ENCODE measurements around the gene TTC34. TPM values are rescaled to one million over a fixed set of nuclear protein-coding genes. Genes with fewer than 3 reads are reported as not detected.

TTC34 gene
- total and polyA plus RNA-seq, 9 of the 15 experiments (the other 6 are each of a cell fraction or from before 2014, with no cell fraction given) = 0.03 to 0.38 (median 0.05) TPM; not detected in 2

DNA sequence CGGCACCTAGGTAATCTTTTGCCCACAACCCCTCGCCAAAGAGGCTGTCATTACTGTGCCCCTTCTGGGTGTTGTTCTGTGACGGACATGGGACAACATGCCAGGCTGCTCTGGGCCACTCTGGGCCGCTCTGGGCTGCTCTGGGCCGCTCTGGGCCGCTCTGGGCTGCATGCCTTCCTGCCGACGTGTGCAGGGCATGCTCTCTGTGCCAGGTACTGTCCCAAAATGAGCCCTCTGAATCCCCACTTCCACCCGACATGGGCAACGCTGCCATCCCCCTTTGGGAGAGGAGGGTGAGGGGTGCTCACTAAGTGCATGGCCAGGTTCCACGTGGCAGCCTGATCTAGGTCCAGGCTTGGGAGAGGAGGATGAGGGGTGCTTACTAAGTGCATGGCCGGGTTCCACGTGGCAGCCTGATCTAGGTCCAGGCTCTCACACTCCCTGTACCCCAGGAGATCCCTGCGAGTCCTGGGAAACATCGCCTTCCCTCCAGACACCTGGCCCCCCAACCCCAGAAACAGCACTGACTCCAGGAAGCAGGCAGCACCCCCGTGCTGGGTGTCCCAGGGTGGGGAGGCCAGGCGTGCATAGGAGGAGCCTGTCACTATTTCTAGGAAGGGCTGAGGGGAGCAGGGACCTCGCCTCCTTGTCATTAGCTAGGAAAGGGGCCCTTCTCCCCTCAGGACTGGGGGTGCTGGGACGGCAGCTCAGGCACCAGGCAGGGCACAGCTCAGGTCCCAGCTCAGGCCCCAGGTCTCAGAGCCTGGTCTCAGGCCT is 16.5 kb downstream of the TTC34 start (continued):
- TF ChIP-seq, protein P1, sequence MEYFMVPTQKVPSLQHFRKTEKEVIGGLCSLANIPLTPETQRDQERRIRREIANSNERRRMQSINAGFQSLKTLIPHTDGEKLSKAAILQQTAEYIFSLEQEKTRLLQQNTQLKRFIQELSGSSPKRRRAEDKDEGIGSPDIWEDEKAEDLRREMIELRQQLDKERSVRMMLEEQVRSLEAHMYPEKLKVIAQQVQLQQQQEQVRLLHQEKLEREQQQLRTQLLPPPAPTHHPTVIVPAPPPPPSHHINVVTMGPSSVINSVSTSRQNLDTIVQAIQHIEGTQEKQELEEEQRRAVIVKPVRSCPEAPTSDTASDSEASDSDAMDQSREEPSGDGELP (CRISPR knock-in tag; IDR thresholded peaks at IDR 0.05; ENCODE audit: borderline replicate concordance) = no peak
- TF ChIP-seq, protein P2, sequence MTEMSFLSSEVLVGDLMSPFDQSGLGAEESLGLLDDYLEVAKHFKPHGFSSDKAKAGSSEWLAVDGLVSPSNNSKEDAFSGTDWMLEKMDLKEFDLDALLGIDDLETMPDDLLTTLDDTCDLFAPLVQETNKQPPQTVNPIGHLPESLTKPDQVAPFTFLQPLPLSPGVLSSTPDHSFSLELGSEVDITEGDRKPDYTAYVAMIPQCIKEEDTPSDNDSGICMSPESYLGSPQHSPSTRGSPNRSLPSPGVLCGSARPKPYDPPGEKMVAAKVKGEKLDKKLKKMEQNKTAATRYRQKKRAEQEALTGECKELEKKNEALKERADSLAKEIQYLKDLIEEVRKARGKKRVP (CRISPR knock-in tag; IDR thresholded peaks at IDR 0.05) = no peak

DNA sequence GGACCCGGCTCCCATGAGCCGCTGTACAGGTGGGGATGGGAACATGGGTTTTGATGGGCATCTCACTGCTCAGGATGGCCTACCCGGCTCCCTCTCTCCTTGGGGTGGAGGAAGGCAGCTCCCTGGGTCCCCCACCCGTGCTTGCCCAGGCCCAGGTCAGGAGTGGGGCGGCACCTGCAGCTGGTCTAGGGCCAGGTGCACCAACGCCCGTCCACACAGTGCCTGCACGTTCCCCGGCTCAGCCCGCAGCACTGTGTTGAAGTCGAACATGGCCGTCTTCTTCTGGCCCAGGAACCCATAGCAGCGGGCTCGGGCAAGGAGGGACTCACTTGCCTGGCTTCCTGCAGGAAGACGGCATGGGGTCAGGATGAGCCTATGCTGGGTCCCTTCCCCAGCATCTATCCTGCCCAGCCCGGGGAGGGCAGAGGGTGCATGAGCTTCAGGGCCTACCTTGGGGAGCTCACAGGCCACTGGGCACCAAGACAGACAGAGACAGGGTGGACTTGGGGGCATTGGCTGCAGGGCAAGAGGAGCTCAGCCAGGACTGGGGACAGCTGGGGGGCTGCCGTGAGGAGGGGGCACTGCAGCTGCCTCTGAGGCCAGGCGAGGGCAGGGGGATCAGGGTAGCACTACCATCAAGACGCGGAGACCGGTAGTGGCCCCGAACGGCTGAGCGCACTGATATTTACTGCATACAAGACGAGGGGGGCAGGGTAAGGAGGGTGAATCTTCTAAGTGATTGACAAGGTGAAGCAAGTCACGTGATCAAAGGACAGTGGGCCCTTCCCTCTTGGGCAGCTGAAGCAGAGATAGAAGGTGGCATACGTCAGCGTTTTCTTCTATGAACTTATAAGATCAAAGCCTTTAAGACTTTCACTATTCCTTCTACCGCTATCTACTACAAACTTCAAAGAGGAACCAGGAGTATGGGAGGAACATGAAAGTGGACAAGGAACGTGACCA is 17.8 kb downstream of the TTC34 start:
- Histone ChIP-seq H3K4me3 (no peak overlapping the region), H2AFZ (ENCODE audit: low read depth, low read length) (no peak overlapping the region), H3K4me1 (replicated peaks in 1 of 2; ENCODE audit: control insufficient read depth in 2 of 2, insufficient read depth in 2 of 2, low read length in 2 of 2) (no peaks in the 10 kb centered on the region), H4K20me1 (replicated peaks; ENCODE audit: control insufficient read depth, insufficient read depth, low read length) (no peaks in the 10 kb centered on the region), H3K36me3 (ENCODE audit: control insufficient read depth, insufficient read depth, low read length) (no peaks in the 10 kb centered on the region), H3K27ac (ENCODE audit: extremely low read depth, low read depth, low read length) (no peak overlapping the region), H3K4me2 (ENCODE audit: insufficient read depth, low read length) (no peak overlapping the region), H3K9me3 (replicated peaks; ENCODE audit: control insufficient read depth, insufficient read depth, low read depth, low read length) (no peaks in the 10 kb centered on the region), H3K9ac (ENCODE audit: insufficient read depth in 1 of 2, low read depth in 2 of 2, low read length in 2 of 2) (no peak overlapping the region), H3K9me1 (ENCODE audit: control insufficient read depth, insufficient read depth, low read length) (no peaks in the 10 kb centered on the region), H3K79me2 (ENCODE audit: control insufficient read depth, insufficient read depth, low read length) (no peaks in the 10 kb centered on the region), H3K27me3 (ENCODE audit: control insufficient read depth in 2 of 2, insufficient read depth in 2 of 2, low read length in 2 of 2) (no peaks in the 10 kb centered on the region)
- FAIRE-seq (peak; percentile 32), DNase-seq (ENCODE audit: extremely low read depth in 1 of 4, low spot score in 3 of 4) (no peak), ATAC-seq (no peak)
- in situ Hi-C loops (cut with MboI) = loop anchor here (10.0 kb wide), 2 partner anchors 99 to 129 kb away; no protein-coding TSS in a partner anchor
- intact Hi-C loops (cut with micrococcal nuclease) = no loop called here
- ChIA-PET POLR2A (interaction anchor here (0.5 kb wide), 1 partner anchor 571 kb away, joined by 3 read pairs; no protein-coding TSS in a partner anchor), CTCF (ENCODE audit: low intra/inter-chr PET ratio) (no interaction called here)
- no TSS peak for BruUV-seq (replicated peaks)
- 16% methylated on average over 29 of the region's 30 CpGs for WGBS (ENCODE audit: insufficient coverage, low coverage, missing lambda C conversion rate)
- TF ChIP-seq RAD51 (IDR thresholded peaks at IDR 0.05; ENCODE audit: borderline replicate concordance, low read depth) = peak; percentile 64
- TF ChIP-seq, protein P3, sequence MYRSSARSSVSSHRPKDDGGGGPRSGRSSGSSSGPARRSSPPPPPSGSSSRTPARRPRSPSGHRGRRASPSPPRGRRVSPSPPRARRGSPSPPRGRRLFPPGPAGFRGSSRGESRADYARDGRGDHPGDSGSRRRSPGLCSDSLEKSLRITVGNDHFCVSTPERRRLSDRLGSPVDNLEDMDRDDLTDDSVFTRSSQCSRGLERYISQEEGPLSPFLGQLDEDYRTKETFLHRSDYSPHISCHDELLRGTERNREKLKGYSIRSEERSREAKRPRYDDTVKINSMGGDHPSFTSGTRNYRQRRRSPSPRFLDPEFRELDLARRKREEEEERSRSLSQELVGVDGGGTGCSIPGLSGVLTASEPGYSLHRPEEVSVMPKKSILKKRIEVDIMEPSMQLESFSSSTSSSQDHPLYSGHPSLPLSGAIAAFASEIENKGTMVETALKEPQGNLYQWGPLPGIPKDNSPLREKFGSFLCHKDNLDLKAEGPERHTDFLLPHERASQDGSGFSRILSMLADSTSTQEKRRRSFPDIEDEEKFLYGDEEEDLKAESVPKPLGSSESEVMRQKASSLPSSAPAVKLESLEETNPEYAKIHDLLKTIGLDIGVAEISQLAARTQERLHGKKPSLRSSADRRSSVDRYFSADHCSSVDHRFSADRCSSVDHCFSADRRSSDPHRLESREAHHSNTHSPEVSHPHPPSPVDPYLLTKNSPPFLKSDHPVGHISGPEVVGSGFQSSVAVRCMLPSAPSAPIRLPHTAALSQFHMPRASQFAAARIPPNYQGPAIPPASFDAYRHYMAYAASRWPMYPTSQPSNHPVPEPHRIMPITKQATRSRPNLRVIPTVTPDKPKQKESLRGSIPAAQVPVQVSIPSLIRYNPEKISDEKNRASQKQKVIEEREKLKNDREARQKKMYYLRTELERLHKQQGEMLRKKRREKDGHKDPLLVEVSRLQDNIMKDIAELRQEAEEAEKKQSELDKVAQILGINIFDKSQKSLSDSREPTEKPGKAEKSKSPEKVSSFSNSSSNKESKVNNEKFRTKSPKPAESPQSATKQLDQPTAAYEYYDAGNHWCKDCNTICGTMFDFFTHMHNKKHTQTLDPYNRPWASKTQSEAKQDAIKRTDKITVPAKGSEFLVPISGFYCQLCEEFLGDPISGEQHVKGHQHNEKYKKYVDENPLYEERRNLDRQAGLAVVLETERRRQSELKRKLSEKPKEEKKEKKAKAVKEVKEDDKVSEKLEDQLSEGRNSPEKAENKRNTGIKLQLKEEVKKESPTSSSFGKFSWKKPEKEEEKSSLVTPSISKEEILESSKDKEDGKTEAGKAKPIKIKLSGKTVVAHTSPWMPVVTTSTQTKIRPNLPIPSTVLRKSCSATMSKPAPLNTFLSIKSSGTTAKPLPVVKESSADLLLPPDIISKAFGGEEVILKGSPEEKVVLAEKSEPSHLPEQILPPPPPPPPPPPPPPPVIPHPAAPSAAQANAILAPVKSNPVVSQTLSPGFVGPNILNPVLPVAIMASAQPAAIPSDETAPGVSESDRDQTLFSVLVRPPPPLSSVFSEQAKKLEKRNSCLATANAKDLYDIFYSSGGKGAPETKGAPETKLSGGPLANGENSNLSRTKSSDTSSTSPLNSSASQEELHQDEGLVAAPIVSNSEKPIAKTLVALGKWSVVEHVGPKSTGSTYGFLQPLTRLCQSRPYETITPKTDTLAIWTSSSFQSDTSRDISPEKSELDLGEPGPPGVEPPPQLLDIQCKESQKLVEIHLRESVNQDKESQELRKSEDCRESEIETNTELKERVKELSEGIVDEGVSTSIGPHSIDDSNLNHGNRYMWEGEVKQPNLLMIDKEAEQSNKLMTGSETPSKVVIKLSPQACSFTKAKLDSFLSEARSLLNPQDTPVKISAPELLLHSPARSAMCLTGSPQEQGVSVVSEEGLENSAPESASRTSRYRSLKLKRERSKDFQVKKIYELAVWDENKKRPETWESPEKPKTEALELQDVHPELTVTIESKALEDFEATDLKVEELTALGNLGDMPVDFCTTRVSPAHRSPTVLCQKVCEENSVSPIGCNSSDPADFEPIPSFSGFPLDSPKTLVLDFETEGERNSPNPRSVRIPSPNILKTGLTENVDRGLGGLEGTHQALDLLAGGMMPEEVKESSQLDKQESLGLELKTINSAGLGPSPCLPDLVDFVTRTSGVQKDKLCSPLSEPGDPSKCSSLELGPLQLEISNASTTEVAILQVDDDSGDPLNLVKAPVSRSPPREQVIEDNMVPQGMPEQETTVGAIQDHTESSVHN (IDR thresholded peaks at IDR 0.05; ENCODE audit: borderline replicate concordance in 1 of 2, low read depth in 1 of 2) = no peak
- TF ChIP-seq EP300 (IDR thresholded peaks at IDR 0.05; ENCODE audit: low read length) = no peak
